ENCODE data around the gene TRAK2. TPM values are rescaled to one million over a fixed set of nuclear protein-coding genes. Genes with fewer than 3 reads are reported as not detected.

Gene TRAK2
- total and polyA plus RNA-seq, 2 of the 8 experiments (the other 6 are each of a cell fraction or from before 2014, with no cell fraction given): 4.5 to 15.7 TPM

- TF ChIP-seq SP4 (IDR thresholded peaks at IDR 0.05; ENCODE audit: low read length) (no peak), POU5F1 (IDR thresholded peaks at IDR 0.05; ENCODE audit: low read depth, low read length) (no peak), ASH2L (IDR thresholded peaks at IDR 0.05; ENCODE audit: low read length) (no peak), JUN (IDR thresholded peaks at IDR 0.05; ENCODE audit: low read depth, low read length) (no peak), HDAC2 (IDR thresholded peaks at IDR 0.05; ENCODE audit: borderline replicate concordance in 1 of 2, low read depth in 2 of 2, low read length in 2 of 2) (no peak), BRCA1 (IDR thresholded peaks at IDR 0.05; ENCODE audit: low read depth, low read length) (no peak), KDM1A (IDR thresholded peaks at IDR 0.05; ENCODE audit: borderline replicate concordance, low read length) (no peak), CTBP2 (IDR thresholded peaks at IDR 0.05; ENCODE audit: borderline replicate concordance, insufficient read depth, insufficient read length, low read length) (no peak)
Observed at GRCh38 chr2:201436141-201436540, 15.1 kb downstream of the TRAK2 start (continued).

Measured in H1 (cell line).